NCI-H748 treated with DMSO at 0.1 percent for 48 hours (cell line): ENCODE results near the gene TMIGD1.
"Not testable (repeated sequence)": the region's sequence is repeated elsewhere in the genome, so short reads cannot be mapped to it uniquely, and the experiment has no call there.

Source experiments
- DNase-seq: peaks from one replicate; lab custom pipeline; 2025; lab: John Stamatoyannopoulos, UW

TMIGD1 gene

GRCh38 chr17:30358055-30358760, 24.4 kb upstream of the TMIGD1 start:
- DNase-seq: no peak

- DNase-seq: no peak
These were observed 23.6 kb upstream of the TMIGD1 start for GRCh38 chr17:30357476-30357875.

GRCh38 chr17:30354701-30355100, 20.8 kb upstream of the TMIGD1 start:
- no peak for DNase-seq

GRCh38 chr17:30352240-30352814, 18.5 kb upstream of the TMIGD1 start:
- DNase-seq: no peak

GRCh38 chr17:30351735-30352134, 17.9 kb upstream of the TMIGD1 start:
- DNase-seq: no peak

GRCh38 chr17:30351263-30351662, 17.4 kb upstream of the TMIGD1 start:
- not testable (repeated sequence) for DNase-seq

GRCh38 chr17:30349252-30349651, 15.4 kb upstream of the TMIGD1 start:
- DNase-seq: no peak

- DNase-seq: no peak
These were observed 13.6 kb upstream of the TMIGD1 start for GRCh38 chr17:30347488-30347887.

GRCh38 chr17:30346221-30346795, 12.5 kb upstream of the TMIGD1 start:
- DNase-seq: no peak

- no peak for DNase-seq
These were observed 11.7 kb upstream of the TMIGD1 start for GRCh38 chr17:30345527-30346075.

GRCh38 chr17:30345089-30345433, 11.2 kb upstream of the TMIGD1 start:
- DNase-seq: no peak

GRCh38 chr17:30344283-30345088, 10.6 kb upstream of the TMIGD1 start:
- no peak for DNase-seq

- no peak for DNase-seq
These were observed 9.9 kb upstream of the TMIGD1 start for GRCh38 chr17:30343796-30344195.

- DNase-seq: not testable (repeated sequence)
These were observed 9.4 kb upstream of the TMIGD1 start for GRCh38 chr17:30343244-30343643.

- no peak for DNase-seq
These were observed 7.9 kb upstream of the TMIGD1 start for GRCh38 chr17:30341703-30342249.

- no peak for DNase-seq
These were observed 7.0 kb upstream of the TMIGD1 start for GRCh38 chr17:30340801-30341356.

GRCh38 chr17:30339086-30339485, 5.2 kb upstream of the TMIGD1 start:
- no peak for DNase-seq

- DNase-seq: no peak
These were observed 3.6 kb upstream of the TMIGD1 start for GRCh38 chr17:30337393-30337999.

GRCh38 chr17:30336369-30337171, 2.7 kb upstream of the TMIGD1 start:
- DNase-seq: peak; percentile 96

GRCh38 chr17:30334421-30334820, 564 bp upstream of the TMIGD1 start:
- DNase-seq: no peak
